Measurements from ENCODE around the gene MYOM3.
A peak's percentile ranks its signal among the peaks of the same experiment; 100 is the strongest.
"Not testable (repeated sequence)": the region's sequence is repeated elsewhere in the genome, so short reads cannot be mapped to it uniquely, and the experiment has no call there.

MYOM3 gene

DNA sequence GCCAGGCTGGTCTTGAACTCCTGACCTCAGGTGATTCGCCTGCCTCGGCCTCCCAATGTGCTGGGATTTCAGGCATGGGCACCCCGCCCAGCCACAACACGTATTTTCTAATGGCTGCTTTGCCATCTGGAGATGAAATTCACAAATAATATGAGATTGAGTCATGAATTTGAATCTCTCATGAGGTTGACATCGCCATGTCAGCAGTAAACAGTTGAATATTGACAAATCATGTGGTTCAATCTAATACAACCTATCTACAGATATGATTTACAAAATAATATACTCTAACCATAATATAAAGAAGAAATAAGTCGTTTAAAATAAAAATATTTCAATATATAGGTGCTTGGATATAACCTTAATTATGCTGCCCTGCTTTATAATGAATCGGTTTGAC is 42.1 kb downstream of the MYOM3 start:
- no peak for FAIRE-seq

DNA sequence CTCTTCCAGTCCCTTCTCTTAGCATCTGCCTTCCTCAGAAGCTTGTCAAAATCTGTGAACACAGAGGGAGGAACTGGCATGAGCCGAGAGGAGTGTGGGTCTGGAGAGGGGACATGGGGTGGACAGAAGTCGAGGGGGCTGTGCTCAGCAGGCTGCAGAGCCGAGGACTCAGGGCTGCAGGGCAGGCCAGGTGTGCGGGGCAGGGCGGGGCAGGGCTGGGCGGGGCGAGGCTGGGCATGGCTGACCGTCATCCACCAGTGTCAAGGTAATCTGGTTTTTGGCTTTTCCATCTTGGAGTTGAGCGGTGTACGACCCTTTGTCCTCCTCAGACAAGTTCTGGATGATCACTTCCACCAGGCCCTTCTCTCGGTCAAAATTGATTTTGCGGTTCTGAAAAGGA is 44.0 kb downstream of the MYOM3 start:
- no peak for FAIRE-seq

DNA sequence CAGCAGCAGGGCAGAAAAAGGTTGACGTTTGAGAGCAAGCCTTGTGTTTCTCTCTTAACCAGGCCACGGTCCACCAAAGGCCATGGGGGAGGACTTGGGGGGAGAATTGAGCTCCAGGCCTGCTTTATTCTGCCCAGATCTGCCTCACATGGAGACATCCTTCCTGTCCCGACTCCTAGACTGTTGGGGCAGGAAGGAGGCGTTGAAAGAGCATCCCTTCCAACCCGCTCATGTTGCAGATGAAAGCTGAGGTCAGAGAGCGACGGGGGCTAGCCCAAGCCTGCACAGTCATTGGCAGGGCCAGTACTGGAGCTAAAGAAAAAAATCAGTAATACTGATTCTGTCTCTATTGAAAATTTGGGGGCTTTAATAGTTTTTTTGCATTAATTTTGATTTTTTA is 46.6 kb downstream of the MYOM3 start:
- no peak for FAIRE-seq

DNA sequence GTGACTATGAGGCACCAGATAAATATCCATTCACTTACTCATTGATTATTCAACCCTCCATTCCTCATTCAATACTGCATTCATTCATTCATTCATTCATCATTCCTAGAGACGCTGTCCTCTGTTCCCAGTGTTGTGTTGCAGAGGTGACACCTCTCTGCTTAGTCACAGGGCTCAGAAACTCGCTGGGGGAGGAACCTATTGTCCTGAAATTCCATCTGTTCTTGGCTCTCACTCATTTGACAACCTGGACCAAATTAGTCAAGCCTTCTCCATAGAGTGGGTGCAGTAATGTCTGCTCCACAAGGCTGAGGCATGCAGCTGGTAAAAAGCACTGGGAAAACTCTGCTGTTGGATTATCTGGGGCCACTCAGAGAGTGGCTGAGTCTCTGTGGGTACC is 49.7 kb downstream of the MYOM3 start:
- FAIRE-seq, result no peak

DNA sequence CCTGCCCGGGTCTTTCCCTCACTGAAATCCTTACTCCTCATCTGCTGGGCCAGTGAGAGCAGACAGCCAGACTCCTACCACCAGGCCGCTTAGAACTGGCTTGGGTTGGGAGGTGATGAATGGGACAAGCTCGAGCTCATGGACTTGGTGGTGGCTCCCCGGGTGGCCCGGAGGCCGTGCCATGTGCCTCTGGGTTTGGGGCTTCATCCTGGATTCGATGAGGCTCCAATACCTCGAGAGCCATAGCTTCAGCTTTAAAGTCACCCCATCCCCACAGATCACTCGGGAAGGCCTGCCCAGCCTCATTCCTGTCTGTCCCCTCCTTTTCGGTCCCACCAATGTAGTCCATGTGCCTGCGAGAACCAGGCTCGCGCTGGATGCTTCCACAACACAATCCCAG is 51.5 kb downstream of the MYOM3 start:
- no peak for FAIRE-seq

DNA sequence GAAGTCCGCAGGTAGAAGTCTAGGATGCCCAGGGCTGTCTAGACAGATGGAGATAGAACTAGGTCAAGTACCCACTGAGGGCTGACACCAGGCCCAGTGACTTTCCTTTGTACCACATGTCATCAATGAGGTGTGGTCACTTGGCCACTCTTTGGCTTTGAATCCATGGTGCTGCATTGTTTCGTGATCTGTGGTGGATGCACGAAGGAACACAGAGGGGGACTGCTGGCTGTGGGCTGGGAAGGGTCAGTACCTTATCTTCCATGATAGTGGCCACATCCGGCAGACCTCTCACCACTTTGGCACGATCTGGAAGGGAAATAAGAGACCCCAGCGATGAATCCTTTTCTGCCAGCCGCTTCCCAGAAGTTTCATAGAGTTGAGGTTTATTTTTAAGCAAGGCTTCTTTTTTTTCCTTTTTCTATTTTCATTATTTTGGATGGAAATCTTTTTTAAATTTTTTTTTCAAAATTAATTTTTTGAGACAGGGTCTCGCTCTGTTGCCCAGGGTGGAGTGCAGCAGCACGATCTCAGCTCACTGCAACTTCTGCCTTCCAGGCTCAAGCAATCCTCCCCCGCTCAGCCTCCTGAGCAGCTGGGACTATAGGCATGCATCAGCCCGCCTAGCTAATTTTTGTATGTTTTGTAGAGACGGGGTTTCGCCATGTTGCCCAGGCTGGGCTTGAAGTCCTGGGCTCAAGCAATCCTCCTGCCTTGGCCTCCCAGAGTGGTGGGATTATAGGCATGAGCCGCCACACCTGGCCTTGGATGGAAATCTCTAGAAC is 53.1 kb downstream of the MYOM3 start:
- FAIRE-seq, result no peak

DNA sequence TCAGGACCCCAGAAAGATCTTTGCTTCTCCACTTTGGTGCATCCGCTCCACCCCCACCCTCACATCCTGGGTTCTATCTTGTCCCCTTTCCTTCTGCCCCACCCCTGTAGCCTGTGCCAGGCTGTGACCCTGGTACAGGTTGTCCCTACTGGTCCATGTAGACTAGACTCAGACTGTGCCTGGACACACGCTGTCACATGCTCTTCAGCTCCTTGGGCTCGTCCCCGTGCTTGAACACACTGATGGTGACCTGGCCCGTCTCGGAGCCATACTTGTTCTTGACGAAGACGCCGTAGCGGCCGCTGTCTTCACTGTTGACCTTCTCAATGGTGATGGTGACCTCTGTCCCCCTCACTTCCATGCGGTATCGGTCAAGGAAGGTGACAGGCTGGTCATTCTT is 54.8 kb downstream of the MYOM3 start:
- FAIRE-seq, result no peak

DNA sequence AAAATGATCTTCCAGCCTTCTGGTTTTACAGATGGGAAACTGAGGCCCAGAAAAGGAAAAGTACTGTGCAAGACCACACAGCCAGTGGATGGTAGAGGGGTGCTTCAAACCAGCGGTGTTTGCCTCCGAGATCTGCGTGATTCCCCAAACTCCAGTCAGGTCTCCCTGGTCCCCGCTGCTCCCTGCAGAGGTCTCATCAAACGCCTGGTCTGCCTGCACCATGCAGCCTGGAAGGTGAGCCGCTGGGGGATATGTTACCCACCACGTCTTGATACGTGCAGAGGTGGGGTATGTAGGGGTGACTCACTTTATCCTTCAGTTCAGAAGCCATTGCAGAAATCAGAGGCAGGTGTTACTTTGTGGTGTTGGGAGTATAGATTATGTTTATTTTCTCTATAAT is 56.3 kb downstream of the MYOM3 start:
- FAIRE-seq, result no peak

DNA sequence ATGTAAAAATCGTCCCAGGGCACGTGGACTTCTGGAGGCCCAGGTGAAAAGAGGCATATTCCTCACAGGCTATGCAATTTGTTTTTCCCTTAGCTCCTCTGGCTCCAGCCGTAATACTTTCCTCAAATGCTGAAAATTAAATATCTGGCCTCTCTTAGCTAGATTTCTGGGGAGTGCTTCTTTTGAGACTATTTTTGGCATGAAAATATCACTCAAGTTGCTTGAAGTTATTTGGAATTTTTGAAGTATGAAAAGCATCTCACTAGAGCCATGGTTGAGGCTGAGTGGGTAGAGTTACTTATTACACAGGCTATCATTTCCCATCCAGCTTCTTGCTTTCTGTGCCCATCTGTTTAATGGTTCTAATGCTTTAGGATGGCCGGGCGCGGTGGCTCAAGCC is 59.7 kb downstream of the MYOM3 start:
- no peak for FAIRE-seq

DNA sequence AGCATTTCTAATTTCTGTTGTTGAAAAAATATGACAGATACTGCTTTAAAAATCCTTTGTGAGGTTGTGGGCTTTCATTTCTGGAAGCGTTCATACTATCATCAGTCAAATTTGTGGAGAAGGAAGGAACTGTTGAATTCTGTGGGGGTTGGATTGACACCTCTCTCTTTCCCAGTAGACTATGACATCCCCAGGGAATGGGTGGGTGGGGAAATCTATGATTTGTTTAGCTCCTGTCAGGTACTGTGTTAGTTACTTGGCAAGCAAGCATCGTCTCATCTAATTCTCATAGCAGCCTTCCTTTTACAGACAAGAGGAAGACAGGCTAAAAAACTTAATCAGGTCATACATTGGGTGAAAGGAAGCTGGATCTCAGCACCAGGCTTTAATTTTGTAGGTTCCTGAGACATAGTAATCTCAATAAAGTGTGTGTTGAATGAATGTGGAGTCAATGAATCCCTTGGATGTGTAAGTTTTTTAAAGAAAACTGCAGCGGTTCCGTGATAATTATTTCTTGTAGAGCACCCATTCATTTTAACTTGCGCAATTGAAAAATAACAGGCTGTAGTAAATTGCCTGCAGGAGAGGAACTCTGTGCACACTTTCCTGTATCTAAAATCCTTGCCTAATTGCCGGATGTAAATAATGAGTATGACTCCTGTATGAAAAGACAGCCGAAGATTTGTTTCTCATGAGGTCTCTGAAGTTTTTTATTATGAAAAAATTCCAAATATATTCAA is 60.6 kb downstream of the MYOM3 start:
- no peak for FAIRE-seq

DNA sequence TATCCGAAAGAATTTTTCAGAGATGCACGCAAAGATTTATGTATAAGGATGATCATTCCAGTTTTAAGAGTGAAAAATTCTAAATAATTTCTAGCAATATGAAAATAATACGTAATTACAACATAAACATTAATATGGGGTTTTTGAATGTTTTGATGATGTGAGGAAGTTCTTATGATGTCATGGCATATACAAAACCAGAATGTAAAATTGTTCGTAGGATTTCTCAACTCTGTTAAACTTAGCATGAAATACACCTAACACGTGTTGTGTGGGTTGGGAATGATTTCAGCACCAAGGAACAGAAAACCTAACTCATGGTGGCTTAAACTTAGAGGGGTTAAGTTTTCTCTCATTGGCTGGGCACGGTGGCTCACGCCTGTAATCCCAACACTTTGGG is 62.2 kb downstream of the MYOM3 start:
- no peak for FAIRE-seq

DNA sequence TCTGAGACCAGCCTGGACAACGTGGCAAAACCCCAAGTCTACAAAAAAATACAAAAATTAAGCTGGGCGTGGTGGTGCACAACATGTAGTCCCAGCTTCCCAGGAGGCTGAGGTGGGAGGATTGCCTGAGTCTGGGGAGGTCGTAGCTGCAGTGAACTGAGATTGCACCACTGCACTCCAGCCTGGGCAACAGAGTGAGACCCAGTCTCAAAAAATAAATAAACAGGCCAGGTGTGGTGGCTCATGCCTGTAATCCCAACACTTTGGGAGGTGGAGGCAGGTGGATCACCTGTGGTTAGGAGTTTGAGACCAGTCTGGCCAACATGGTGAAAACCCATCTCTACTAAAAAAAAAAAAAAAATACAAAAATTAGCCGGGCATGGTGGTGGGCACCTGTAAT is 63.0 kb downstream of the MYOM3 start:
- FAIRE-seq, result not testable (repeated sequence)

DNA sequence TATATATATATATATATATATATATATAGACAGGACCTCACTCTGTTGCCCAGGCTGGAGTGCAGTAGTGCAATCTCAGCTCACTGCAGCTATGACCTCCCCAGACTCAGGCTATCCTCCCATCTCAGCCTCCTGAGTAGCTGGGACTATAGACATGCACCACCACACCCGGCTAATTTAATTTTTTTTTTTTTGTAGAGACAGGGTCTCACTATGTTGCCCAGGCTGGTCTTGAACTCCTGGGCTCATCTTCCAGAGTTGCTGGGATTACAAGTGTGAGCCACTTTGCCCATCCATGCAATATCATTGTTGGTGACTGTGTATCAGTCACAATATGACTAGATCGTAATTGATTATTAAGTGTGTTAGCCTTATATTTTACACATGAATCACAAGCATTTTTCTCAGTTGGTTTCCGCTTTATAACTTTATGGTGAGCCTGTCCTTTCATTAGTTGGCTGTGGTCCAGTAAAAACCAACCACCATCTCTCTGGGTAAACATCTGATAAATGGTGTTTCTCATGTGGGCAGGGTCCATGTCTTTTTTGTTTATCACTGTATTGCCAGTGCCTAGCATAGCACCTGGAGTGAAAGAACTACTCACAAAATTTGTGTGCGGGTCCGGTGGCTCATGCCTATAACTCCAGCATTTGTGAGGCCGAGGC is 63.6 kb downstream of the MYOM3 start:
- no peak for FAIRE-seq

DNA sequence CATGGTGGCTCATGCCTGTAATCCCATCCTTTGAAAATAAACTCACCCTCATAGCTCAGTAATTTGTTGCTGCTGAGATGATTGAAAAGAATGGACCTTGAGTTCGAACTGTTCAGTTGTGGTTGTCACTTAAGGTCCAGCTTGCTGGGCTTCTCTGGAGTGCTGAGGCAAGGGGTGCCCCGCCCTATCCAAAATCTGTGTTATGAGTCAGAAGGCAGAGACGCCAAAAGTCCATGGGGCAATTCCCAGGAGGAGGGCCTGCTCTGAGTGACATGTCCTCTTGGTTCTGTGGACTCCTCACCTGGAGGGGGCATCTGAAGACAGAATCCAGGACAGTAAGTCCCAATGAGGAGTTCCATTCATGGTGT is 64.8 kb downstream of the MYOM3 start:
- FAIRE-seq, result no peak

DNA sequence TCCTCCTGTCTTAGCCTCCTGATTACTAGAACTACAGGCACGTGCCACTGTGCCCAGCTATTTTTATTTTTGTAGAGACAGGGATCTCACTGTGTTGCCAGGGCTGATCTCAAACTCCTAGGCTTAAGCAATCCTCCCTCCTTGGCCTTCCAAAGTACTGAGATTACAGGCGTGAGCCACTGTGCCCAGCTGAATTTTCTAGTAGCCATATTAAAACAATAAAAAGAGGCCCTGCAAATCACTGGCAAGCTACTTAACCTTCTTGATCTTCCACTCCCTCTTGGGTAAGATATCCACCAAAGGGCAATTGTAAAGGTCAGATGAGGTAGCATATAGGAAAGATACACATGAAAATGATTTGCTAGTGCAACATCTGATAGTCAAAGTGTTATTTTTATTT is 66.2 kb downstream of the MYOM3 start:
- FAIRE-seq, result no peak

DNA sequence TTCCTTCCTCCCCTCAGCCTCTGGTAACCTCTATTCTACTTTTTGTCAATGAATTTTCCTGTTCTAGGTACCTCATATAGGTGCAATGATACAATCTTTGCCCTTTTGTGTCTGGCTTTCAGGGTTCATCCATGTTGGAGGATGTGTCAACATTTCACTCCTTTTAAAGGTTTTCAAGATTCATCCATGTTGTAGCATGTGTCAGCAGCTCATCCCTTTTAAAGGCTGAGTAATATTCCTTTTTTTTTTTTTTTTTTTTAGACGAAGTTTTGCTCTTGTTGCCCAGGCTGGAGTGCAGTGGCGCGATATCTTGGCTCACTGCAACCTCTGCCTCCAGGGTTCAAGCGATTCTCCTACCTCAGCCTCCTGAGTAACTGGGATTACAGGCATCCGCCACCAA is 67.3 kb downstream of the MYOM3 start:
- FAIRE-seq, result not testable (repeated sequence)

DNA sequence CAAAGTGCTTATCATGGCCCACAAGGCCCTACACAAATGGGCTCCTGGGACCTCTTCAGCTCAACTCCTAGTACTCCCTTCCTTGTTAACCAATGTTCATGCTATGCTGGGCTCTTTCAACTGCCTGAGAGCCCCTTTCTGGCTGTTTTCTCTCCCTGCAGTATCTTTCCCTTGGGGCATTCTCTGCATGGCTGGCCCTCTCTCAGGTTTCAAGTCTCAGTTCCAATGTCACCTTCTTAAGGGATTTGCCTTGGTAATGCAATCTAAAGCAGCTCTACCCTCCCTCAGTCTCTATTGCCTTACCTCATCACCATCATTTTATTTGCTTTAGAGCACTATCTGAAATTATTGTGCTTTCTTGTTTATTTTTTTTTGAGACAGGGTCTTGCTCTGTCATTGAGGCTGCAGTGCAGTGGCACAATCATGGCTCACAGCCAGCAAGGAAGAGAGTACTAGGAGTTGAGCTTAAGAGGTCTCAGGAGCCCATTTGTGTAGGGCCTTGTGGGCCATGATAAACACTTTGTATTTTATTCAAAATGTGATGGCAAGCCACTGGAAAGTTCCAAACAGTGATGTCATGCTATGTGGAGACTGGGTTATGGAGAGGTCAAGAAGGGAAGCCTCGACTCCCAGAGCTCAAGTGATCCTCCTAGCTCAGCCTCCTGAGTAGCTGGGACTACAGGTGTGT is 68.4 kb downstream of the MYOM3 start:
- FAIRE-seq, result no peak

DNA sequence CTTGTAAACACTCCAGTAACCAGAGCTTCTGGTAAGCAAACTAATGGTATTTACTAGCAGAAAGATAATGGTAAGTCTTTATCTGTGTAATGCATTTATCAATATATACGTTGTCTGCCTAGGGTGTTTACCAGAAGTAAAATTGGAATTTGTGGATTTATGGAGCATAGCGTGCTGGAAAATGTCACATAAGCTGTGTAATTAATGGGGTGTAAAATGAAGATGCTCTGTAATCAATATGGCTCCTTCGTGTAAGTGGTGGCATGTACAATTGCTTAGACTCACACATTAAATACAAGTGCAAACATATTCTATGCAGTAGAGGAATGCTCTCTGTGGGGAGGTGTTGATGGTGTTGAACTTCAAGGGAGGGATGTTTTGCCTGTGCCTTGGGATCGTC is 69.6 kb downstream of the MYOM3 start:
- no peak for FAIRE-seq

DNA sequence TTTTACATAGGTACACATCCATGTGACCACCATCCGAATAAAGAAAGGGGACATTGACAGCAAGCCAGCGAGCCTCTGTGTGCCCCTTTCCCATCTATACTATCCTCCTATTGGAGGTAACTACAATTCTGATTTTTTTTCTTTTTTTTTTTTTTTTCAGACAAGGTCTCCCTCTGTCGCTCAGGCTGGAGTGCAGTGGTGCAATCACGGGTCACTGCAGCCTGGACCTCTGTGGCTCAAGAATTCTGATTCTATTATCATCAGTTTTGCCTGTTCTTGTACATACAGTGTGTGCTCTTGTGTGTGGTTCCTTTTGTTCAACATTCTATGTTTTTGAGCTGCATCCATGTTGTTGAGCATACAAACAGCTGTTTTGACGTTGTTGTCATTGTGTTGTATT is 75.8 kb downstream of the MYOM3 start:
- no peak for FAIRE-seq

DNA sequence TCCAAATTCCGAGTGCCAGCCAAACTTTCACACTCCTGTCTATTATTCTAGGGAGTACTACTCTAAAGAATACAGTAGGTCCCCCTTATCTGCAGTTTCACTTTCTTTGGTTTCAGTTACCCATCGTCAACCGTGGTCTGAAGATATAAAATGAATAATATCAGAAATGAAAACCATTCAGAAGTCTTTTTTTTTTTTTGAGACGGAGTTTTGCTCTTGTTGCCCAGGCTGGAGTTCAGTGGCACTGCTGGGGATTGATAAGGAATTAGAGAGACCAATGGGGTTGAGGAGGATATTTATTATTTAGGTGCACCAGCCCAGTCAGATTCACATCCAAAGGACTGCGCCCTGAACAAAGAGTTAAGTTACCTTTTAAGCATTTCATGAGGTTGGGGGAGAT is 79.0 kb downstream of the MYOM3 start:
- FAIRE-seq, result no peak

DNA sequence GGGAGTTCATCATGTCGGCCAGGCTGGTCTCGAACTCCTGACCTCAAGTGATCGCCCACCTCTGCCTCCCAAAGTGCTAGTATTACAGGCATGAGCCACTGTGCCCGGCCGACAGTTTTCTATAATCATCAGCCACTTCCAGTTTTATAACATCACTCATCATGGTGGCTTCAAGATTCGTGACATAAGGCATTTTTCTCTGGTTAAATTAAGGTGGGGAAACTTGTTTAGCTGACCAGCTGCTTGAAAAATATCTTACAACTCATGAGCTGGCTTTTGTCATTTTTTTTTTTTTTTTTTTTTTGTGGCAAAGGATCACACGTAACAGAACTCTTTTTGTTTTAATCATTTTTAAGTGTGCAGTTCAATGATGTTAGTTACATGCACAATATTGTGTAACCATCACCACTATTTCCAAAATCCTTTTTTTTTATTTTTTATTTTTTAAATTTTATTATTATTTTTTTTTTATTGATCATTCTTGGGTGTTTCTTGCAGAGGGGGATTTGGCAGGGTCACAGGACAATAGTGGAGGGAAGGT is 80.9 kb downstream of the MYOM3 start:
- FAIRE-seq, result not testable (repeated sequence)

DNA sequence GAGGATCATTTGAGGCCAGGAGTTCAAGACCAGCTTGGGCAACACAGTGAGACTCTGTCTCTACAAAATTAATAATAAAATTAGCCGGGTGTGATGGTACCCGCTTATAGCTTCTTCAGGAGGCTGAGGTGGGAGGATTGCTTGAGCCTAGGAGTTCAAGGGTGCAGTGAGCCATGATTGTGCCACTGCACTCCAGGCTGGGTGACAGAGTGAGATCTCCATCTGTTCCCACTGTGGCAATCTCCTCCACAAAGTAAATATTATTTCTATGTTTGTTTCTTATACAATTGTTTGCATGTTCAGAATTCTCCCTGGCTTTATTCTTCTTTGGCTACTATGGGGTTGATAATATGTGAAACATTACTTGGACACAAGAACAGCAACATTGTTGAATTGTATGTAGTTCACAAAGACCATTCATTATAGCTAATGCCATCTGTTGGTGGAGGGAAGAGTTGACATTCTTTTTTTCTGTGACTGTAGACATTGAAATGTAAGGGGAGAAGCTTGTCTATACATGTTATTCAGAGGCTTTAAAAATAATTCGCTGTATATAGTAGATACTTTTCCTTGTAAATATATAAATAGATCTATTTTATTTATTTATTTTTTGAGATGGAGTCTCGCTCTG is 84.0 kb downstream of the MYOM3 start:
- FAIRE-seq, result peak; percentile 98
